Esophagus muscularis mucosa (tissue), 4 donors: Measurements from ENCODE around the gene CCT3.

Experiments
- EP300 ChIP-seq: sonication (generic); formaldehyde crosslinking; IDR thresholded peaks from one replicate; pipeline ENCODE4 v1.6.1; 2017; ENCODE audit warnings: antibody characterized with exemption
- POLR2A ChIP-seq: fragments of 450-650 bp; IDR thresholded peaks from one replicate; pipeline ENCODE4 v1.6.1; 2017; ENCODE audit warnings: antibody characterized with exemption, moderate library complexity, mild to moderate bottlenecking, low read depth
- POLR2AphosphoS5 ChIP-seq, 2 donors: sonication (generic); formaldehyde crosslinking; IDR thresholded peaks; one replicate each; pipeline ENCODE4 v1.6.1; 2017; ENCODE audit warnings: antibody characterized with exemption in 2 of 2
- TF ChIP-seq, protein P1 (sequence below), 3 experiments: fragments of 200-600 bp in 2 of 3; fragments of 450-650 bp in 1 of 3; sonication (generic) in 2 of 3; IDR thresholded peaks; one replicate each; pipeline ENCODE4 v1.5.1; 2017 to 2019; ENCODE audit warnings: antibody characterized with exemption in 3 of 3, mild to moderate bottlenecking in 2 of 3, moderate library complexity in 1 of 3

DNA sequence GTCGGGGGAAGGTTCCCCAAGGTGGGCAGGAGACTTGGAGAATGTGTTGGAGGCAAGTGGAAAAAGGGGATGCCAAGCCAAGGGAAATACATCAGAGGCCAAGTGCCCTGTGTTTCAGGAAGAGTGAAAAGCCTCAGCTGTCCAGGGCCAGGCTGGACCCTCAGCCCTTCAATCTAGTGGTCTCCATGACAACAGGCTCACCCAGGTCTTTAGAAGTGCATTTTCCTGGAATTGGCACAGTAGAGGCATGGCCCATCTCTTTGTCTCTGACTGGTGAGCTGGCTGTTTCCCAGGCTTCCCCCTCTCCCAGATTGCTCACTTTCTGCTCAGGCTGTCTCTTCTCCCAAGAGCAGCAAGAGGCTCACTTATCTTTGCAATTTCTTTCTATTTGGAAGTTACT lies 20.5 kb upstream of the CCT3 start:
- TF ChIP-seq POLR2AphosphoS5 (IDR thresholded peaks at IDR 0.05) (no peak), POLR2A (no peak), EP300 (no peak)
- TF ChIP-seq, protein P1, sequence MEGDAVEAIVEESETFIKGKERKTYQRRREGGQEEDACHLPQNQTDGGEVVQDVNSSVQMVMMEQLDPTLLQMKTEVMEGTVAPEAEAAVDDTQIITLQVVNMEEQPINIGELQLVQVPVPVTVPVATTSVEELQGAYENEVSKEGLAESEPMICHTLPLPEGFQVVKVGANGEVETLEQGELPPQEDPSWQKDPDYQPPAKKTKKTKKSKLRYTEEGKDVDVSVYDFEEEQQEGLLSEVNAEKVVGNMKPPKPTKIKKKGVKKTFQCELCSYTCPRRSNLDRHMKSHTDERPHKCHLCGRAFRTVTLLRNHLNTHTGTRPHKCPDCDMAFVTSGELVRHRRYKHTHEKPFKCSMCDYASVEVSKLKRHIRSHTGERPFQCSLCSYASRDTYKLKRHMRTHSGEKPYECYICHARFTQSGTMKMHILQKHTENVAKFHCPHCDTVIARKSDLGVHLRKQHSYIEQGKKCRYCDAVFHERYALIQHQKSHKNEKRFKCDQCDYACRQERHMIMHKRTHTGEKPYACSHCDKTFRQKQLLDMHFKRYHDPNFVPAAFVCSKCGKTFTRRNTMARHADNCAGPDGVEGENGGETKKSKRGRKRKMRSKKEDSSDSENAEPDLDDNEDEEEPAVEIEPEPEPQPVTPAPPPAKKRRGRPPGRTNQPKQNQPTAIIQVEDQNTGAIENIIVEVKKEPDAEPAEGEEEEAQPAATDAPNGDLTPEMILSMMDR (IDR thresholded peaks at IDR 0.05): no peak
